Skin epidermis (tissue), 12 donors: ENCODE results near the gene PARD3B.

Experiments used
- H3K27ac ChIP-seq, 21 experiments: fragments of 200-600 bp; sonication (generic) in 11 of 21; one replicate each; pipeline ENCODE4 v1.5.0; 2020; ENCODE audit warnings: mild to moderate bottlenecking in 3 of 21, inconsistent platforms in 2 of 21, moderate library complexity in 2 of 21
- H3K4me3 ChIP-seq, 7 experiments: fragments of 200-600 bp; sonication (generic) in 2 of 7; one replicate each; pipeline ENCODE4 v1.5.0; 2020; ENCODE audit warnings: inconsistent platforms in 2 of 7, mild to moderate bottlenecking in 2 of 7, moderate library complexity in 1 of 7

Gene PARD3B

DNA sequence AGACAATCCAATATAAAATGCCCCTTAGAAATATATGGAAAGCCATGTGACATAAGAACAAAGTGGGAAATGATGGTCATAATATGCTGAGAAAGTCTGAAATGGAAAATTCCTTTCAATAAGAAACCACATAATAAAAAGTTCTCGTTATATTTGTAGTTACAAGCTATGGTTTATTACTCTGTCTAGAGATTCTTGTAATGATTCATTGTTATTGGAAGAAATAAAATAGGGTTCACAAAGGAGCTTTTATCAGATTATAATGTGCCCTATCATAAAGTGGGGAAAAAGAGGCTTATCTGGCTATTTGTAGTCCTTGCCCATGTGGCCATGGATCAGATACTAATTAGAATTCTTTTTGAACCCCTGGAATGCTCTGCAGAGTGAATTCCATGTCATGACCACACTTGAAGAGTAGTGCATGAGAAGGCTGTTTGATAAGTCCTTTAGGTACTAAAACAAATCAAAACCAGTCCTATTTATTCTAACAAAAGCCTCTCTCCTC, 716.3 kb downstream of the PARD3B start:
- no peak overlapping the region for H3K4me3 ChIP-seq
- no peak overlapping the region for H3K27ac ChIP-seq

GRCh38 chr2:205267323-205267722, 722.0 kb downstream of the PARD3B start:
- H3K27ac ChIP-seq, result no peak overlapping the region
- no peak overlapping the region for H3K4me3 ChIP-seq

GRCh38 chr2:205270689-205271088, 725.4 kb downstream of the PARD3B start:
- H3K27ac ChIP-seq, result no peak overlapping the region

DNA sequence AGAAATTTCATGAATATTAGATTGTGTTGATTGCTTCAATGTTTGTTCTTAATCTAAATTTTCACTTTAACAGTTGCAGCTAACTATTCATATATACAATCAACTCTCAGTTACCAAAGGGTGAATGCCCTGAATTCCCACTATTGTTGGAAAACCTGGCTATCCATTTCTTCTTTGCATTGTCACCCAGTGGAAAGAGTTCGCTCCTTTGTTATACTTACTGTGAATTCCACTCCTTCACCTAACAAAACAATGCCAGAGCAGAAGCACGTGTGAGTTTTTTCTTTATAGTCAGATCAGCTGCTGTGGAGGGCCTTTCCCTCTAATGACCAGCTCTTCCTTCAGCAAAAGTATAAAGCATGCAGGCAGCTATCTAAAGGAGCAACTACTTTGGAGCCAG, 727.9 kb downstream of the PARD3B start:
- no peak overlapping the region for H3K4me3 ChIP-seq
- no peak overlapping the region for H3K27ac ChIP-seq

More at GRCh38 chr2:205270689-205271088, 725.4 kb downstream of the PARD3B start:
- no peak overlapping the region for H3K4me3 ChIP-seq

GRCh38 chr2:205273627-205274026, 728.4 kb downstream of the PARD3B start:
- no peak overlapping the region for H3K27ac ChIP-seq
- H3K4me3 ChIP-seq, result no peak overlapping the region

- Histone ChIP-seq H3K4me3 (no peak overlapping the region), H3K27ac (no peak overlapping the region)
These were observed 729.5 kb downstream of the PARD3B start for GRCh38 chr2:205274801-205275200.

DNA sequence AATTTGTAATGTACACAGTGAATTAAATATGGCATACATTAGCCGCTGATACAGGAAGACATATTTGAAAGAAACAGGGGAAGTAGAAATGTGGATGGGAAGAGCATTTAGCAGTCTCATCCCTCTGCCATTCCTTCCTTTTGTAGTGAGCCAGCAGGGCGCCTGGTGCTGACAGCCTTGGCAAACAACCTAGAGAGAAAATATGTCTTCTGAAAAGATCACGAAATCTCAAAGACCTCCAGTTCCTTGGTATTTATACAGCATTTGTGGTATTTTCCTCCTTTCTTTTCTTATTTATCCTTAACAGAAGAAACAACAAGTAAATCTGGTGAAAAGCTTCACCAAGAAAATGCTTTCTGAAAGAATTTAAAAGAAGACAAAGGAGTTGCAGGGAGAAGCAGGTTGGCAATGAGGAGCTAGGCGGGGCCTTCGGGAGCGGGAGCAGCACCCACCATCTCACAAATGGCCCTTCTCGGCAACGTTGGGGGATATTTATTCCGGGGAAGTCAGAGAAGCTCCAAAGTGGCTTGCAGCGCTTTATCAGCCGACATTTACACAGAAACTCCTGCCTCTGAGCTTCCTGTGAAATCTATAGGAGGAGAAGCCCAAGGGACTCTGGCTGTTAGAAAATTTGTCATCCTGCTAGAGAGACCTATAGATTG, 731.0 kb downstream of the PARD3B start:
- Histone ChIP-seq H3K4me3 (no peak overlapping the region), H3K27ac (no peak overlapping the region)

DNA sequence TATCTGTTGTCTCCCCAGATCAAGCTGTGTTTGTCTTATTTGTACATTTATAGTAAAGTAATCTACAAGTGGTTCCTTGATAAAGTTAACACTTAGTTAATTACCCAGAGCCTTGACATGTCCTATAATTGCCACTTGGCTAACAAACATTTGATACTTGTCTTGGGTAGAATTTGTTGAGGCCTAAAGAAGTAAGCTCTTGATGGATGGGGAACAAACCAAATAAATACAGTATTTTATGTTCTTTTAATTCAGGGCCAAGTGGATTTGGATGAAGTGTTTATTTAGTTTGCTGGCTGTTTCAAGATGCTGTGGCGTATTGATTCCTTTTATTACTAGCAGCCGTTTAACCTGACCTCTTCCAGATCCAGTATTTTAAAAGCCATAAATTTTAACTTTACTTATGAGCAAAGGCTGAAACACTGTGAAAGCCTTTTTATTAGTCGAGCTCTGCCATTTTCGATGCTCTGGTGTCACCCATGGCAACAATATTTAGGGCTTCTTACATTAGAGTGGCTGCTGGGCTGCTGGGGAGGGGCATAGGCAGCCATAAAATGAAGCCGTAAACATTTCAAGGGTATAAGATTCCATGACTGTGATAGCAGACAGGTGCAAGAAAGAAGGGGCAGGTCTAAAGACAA, 735.4 kb downstream of the PARD3B start:
- H3K27ac ChIP-seq, result no peak overlapping the region
- no peak overlapping the region for H3K4me3 ChIP-seq

GRCh38 chr2:205283736-205284270, 738.5 kb downstream of the PARD3B start:
- Histone ChIP-seq H3K4me3 (no peak overlapping the region), H3K27ac (no peak overlapping the region)

- H3K4me3 ChIP-seq, result no peak overlapping the region
These were observed 739.1 kb downstream of the PARD3B start for GRCh38 chr2:205284334-205284733.

DNA sequence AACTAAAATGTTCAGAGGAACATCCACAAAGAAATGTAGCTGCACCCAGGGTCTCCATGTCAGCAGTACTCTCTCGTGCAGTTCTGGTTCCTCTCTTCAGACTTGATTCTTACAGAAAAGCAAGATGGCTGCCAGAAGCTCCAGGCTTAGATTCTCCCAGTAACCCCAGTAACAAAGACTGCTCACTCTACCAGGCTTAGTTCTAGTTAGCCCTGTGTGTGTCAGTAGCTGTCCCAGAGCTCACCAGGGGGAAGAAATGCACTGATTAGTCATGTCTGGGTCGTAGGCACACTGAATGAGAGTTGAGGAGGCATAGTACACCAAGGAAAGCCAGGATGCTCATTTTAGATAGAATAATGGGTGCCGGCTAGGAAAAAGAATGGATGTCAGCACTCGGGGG, 742.0 kb downstream of the PARD3B start:
- H3K27ac ChIP-seq, result no peak overlapping the region
- H3K4me3 ChIP-seq, result no peak overlapping the region

More at GRCh38 chr2:205284334-205284733, 739.1 kb downstream of the PARD3B start:
- no peak overlapping the region for H3K27ac ChIP-seq

GRCh38 chr2:205288686-205289085, 743.4 kb downstream of the PARD3B start:
- no peak overlapping the region for H3K4me3 ChIP-seq
- H3K27ac ChIP-seq, result no peak overlapping the region

GRCh38 chr2:205290299-205290698, 745.0 kb downstream of the PARD3B start:
- Histone ChIP-seq H3K27ac (no peak overlapping the region), H3K4me3 (no peak overlapping the region)

- no peak overlapping the region for H3K4me3 ChIP-seq
- H3K27ac ChIP-seq, result no peak overlapping the region
These were observed 747.5 kb downstream of the PARD3B start for GRCh38 chr2:205292665-205293295.

- H3K4me3 ChIP-seq, result no peak overlapping the region
- H3K27ac ChIP-seq, result no peak overlapping the region
These were observed 748.3 kb downstream of the PARD3B start for GRCh38 chr2:205293559-205293958.

GRCh38 chr2:205296959-205297358, 751.7 kb downstream of the PARD3B start:
- no peak overlapping the region for H3K27ac ChIP-seq
- no peak overlapping the region for H3K4me3 ChIP-seq

DNA sequence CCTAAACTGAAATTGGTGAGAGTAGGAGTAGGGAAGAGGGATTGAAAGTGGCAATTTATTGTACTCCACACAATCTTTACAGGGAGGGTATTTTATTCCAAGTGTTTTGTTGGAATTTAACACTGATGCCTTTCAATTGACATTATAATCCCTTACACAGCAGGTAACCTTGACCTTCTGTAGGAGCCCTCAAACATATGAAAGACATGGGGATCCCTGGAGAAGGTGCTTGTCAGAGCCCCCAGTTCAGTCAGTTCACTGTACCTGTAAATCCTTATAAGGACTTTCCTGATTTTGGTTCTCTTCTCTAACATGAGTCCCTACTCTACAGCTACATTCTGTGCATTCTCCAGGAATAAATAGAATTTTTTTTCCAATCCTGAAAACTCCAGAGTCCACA, 752.1 kb downstream of the PARD3B start:
- H3K27ac ChIP-seq, result no peak overlapping the region
- no peak overlapping the region for H3K4me3 ChIP-seq

DNA sequence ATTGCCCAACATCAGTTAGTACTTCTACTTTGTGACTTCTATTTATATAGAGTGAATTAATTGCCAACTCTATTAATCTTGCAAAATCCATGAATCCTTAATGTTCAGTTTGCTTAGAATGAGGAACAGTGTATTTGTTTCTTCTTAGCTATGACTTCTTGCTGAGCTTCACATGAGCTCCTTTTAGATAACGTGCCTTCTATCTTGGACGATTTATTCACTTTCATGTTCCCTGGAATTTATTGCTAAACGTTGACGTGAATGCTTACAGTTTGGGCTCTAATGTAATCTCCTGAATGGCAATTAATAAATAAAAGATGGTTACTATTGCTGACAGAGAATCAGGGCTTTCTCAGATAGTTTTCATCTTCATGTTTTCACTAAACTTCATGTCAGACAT, 752.6 kb downstream of the PARD3B start:
- Histone ChIP-seq H3K27ac (no peak overlapping the region), H3K4me3 (no peak overlapping the region)

DNA sequence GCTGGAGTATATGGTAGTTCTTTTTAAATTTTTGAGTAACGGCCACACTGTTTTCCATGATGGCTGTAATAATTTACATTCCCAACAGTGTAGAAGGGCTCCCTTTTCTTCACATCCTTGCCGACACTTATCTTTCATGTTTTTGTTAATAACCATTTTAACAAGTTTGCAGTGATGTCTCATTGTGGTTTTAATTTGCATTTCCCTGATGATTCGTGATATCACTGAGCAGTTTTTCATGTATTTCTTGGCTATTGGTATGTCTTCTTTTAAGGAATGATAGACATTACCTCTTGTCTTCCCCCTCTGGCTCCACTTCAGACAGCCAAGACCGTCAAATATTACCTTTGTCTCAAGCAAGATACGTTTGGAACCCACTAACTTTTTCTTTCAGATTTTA, 765.9 kb downstream of the PARD3B start:
- H3K27ac ChIP-seq, result no peak overlapping the region
- H3K4me3 ChIP-seq, result no peak overlapping the region

DNA sequence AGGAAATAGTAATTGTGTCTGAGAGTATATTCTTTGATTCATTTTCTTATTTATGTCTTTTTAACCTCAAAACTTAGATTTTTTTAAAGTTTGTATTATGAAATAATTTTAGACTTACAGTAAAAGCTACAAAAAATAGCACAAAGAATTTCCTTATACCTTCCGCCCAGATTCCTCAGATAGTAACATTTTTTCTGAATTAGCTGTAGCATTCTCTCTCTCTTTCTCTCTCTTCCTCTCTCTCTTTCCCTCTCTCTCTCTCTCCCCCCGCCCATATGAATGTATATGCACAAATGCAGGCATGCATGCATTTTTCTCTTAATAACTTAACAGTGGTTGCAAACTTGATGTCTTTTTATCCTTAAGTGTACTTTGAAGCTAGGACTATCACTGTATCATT, 776.0 kb downstream of the PARD3B start:
- Histone ChIP-seq H3K4me3 (no peak overlapping the region), H3K27ac (no peak overlapping the region)

DNA sequence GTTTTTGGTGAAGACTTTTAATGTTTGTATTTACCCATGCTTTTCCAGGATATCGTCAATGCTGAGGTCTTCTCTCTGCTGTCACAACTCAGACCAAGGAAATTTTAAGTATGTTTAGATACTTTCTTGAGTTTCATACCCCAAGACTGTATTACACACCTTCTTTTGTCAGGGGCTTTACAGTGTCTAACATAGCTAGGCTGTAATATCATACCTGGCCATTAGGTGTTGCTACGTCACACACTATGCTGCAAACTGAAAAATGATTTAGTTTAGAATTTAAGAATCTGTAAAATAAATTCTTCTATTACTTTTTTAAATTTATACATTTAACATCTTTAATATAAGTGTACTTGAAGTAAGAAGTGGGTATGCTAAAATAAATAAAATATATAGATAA, 778.7 kb downstream of the PARD3B start:
- no peak overlapping the region for H3K27ac ChIP-seq
- no peak overlapping the region for H3K4me3 ChIP-seq
